Measurements from ENCODE around the gene TPRN.
A peak's percentile ranks its signal among the peaks of the same experiment; 100 is the strongest.

The TPRN gene

DNA sequence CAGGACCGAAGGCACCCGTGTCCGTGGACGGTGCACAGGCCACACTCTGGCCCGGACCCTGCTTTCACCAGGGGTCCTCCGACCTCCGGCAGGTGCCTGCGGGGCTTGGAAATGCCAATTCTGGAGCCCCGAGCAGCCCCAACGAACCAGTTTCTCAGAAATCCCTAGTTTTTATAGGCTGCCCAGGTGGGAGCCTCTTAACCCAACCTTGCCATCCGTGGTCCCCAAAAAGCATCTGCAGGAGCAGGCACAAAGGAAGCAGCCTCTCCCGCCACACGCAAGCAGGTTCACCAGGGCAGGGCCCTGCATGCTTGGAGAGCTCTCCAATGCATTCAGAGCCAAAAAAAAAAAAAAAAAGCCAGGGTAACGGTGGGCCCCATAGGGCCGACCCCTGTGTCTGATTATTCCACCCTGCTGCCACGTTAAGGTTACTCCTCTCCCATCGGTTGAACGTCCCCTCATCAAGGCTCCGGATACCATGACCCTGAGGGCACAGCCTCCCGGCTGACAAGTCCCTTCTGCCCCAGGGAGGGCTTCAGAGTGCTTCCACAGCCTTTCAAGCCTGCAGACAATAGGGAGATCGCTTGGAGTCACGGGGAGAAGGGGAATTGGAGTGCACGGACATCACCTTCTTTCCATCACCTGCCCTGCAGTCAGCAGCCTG is 796 bp upstream of the TPRN start:
- H3K4me3 ChIP-seq (ENCODE audit: low read depth, low read length): peak overlapping the region; percentile 62
- TF ChIP-seq, protein P1, sequence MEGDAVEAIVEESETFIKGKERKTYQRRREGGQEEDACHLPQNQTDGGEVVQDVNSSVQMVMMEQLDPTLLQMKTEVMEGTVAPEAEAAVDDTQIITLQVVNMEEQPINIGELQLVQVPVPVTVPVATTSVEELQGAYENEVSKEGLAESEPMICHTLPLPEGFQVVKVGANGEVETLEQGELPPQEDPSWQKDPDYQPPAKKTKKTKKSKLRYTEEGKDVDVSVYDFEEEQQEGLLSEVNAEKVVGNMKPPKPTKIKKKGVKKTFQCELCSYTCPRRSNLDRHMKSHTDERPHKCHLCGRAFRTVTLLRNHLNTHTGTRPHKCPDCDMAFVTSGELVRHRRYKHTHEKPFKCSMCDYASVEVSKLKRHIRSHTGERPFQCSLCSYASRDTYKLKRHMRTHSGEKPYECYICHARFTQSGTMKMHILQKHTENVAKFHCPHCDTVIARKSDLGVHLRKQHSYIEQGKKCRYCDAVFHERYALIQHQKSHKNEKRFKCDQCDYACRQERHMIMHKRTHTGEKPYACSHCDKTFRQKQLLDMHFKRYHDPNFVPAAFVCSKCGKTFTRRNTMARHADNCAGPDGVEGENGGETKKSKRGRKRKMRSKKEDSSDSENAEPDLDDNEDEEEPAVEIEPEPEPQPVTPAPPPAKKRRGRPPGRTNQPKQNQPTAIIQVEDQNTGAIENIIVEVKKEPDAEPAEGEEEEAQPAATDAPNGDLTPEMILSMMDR (IDR thresholded peaks at IDR 0.05; ENCODE audit: low read depth, low read length, missing control alignments): no peak
- in situ Hi-C loops (cut with HindIII; ENCODE audit: low sequenced_read_pairs): no loop called here
- no peak for DNase-seq (ENCODE audit: low read depth)

DNA sequence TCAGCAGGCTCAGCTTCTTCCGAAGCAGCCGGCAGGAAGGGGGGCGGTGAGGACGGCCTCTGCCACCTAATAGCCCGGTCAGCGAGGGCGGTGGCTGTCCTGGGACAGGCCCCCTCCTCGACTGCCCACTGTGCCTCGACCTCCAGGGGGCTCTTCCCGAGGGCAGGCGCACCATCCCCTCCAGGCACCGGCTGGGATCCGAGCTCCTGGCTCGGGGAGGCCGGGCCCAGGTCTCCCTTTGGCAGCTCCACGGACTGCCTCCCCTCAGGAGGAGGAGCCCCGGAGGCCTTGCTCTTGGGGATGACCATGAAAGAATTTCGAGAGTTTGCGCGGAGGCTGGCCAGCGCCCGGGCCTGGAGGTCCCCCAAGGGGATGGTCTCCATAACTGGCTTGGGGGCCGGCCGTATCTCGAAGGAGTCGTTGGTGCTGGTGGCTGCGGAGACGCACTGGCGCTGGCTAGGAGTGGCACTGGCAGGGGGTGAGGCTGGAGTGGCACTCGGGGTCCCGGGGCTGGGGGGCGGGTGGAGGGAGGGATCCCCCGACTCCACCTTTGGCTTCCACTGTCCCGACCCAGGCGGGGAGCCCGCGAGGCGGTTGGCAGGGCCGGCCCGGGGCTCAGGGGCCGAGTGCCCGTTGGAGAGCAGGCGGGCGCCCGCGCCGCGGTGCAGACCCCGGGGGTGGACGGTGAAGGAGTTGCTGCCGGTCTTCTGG is 975 bp downstream of the TPRN start:
- DNase-seq (ENCODE audit: low read depth): no peak
- TF ChIP-seq, protein P1 (IDR thresholded peaks at IDR 0.05; ENCODE audit: low read depth, low read length, missing control alignments): no peak
- in situ Hi-C loops (cut with HindIII; ENCODE audit: low sequenced_read_pairs): no loop called here
- peak overlapping the region; percentile 41 for H3K4me3 ChIP-seq (ENCODE audit: low read depth, low read length)

DNA sequence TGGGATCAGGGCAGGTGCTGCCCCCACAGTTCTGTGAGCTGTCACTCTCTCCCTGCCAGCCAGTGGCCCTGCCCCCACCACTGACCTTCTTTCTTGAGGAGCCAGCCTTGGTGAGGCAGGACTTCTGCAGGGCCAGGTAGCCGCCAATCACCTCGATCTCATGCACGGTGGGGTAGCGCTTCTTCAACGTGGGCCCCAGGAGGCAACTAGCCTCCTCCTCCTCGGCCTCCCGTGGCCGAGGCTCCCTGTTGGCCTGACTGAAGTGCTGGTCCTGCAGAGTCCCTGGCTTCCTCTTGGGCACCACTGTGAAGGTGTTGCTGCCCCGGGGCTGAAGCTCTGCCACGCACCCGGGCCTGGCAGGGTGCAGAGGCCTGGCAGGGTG is 1.6 kb downstream of the TPRN start:
- H3K4me3 ChIP-seq (ENCODE audit: low read depth, low read length): peak overlapping the region; percentile 41
- in situ Hi-C loops (cut with HindIII; ENCODE audit: low sequenced_read_pairs): no loop called here
- TF ChIP-seq, protein P1 (IDR thresholded peaks at IDR 0.05; ENCODE audit: low read depth, low read length, missing control alignments): no peak
- DNase-seq (ENCODE audit: low read depth): no peak

DNA sequence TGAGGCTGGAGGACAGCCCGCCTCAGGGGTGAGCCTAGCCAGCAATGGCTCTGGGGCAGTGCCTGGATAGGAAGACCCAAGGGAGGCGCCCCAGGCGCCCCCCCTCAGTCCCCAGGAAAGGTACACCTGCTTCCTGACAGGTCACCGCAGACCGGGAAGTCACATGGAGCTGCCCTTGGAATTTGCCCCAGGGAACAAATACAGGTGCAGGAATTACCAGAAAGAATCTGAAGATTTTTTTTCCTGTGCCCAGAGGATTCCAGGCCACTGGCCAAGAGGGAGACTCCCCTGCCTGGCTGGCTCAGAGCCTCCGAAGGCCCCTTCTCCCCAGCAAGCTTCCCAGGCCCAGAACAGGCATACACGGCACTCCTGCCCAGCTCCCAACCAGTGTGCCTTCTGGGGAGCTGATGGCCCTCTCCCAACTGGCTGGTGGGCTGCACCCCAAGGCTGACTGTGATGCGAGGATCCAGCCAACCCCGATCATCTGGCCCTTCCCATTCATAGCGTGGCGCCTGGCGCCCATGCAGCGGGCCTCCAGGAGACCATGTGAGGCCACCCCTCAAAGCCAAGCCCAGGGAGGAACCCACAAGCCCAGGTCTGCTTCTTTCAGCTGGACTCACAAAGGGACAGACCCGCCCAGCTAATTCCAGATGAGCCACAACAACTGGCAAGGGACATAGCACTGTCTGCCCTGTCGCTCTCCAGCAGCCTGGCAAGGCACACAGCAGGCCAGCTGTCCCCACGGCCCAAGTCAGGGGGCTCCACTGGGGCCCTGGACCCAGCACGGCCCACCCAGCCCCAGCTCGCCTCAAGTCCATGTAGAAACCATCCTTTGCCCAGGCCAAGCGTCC is 2.3 kb downstream of the TPRN start:
- TF ChIP-seq, protein P1 (IDR thresholded peaks at IDR 0.05; ENCODE audit: low read depth, low read length, missing control alignments): no peak
- no peak overlapping the region for H3K4me3 ChIP-seq (ENCODE audit: low read depth, low read length)
- in situ Hi-C loops (cut with HindIII; ENCODE audit: low sequenced_read_pairs): no loop called here
- no peak for DNase-seq (ENCODE audit: low read depth)

DNA sequence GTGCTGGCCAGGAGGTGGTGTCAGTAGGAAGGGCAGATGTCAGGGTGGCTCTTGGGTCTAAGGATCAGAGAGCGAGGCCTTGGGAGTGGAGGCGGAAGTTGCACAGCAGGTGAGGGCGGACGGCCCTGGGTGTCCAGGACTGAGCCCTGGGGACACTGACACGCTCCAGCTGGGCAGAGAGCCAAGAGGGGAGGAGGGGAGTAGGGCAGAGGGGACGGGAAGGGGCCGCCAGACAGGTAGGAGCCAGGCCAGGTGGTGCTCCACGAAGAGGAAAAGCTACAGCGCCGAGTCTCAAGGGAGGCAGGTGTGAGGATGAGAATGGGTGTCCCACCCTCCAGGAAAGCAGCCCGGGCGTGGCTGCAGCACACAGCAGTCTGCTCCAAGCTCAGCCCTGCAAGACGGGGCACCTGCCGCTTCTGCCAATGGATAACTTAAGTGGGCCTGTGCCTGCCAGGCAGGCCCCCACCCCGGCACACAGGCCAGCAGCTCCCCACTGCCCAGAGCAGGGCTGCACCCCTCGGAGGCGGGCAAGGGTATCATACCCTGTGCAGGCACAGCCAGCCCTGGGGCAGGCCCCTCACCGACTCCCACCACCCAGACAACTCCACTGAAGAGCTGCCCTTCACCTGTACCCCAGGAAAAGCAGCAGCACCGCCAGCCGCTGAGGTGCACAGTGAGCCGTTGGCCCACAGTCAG is 4.9 kb downstream of the TPRN start:
- no peak overlapping the region for H3K4me3 ChIP-seq (ENCODE audit: low read depth, low read length)
- DNase-seq (ENCODE audit: low read depth): no peak
- in situ Hi-C loops (cut with HindIII; ENCODE audit: low sequenced_read_pairs): no loop called here
- TF ChIP-seq, protein P1 (IDR thresholded peaks at IDR 0.05; ENCODE audit: low read depth, low read length, missing control alignments): no peak

DNA sequence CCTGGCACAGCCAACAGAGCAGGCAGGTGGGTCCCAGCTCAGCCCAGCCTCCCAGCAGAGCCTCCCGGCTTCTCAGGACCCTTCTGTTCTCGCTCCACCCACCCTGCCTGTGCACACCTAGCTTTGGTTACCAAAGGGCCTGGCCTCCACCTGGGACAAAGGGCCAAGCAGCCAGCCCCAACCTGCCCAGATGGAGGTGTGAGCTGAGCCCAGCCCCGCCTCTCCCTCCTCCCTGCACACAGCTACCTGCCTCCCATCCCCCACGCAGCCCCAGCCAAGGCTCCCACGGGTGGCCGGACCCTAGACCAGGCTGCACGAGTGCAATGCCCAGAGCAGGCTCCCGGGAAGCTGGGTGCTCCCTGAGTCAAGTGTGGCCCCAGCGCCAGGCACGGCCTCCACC is 5.6 kb downstream of the TPRN start:
- TF ChIP-seq, protein P1 (IDR thresholded peaks at IDR 0.05; ENCODE audit: low read depth, low read length, missing control alignments): no peak
- in situ Hi-C loops (cut with HindIII; ENCODE audit: low sequenced_read_pairs): no loop called here
- no peak overlapping the region for H3K4me3 ChIP-seq (ENCODE audit: low read depth, low read length)
- DNase-seq (ENCODE audit: low read depth): no peak

Data from astrocyte of the cerebellum (primary cell).